ENCODE measurements around the gene STIL.
"Not testable (repeated sequence)": the region's sequence is repeated elsewhere in the genome, so short reads cannot be mapped to it uniquely, and the experiment has no call there.

The STIL gene

DNA sequence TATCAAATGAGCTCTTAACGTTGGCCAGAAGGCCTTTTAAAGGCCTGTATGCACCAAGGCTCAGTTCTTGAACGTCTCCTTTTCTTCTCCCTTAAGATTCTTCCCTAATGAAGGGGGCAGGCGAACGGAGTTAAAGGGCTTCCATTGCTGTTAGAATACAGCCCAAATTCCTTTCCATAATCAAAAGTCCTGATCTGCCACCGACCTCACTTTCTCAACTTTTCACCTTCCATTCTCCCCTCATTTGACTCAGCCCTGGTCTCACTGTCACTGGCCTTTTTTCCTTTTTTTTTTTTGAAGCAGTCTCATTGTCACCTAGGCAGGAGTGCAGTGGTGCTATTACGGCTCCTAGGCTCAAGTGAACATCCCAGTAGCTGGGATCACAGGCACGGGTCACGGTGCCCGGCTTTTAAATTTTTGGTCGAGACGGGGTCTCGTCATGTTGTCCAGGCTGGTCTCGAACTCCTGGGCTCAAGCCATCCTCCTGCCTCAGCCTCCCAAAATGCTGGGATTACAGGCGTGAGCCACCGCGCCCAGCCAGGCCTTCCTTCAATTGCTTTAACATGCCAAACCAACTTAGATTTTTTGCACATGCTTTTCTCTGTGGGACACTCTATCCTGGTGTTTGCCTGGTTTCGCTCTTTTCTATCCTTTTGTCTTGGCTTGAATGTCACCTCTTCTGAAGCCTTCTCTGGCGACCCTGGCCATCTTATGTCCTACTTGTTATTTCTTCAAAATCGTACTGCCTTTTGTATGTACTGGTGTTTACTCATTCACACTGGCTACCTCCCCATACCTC, 19.0 kb upstream of the STIL start:
- H3K27me3 Mint-ChIP-seq (ENCODE audit: low read depth), result no peaks in the 10 kb centered on the region
- H3K27ac Mint-ChIP-seq, result no peak overlapping the region
- H3K9me3 Mint-ChIP-seq, result no peaks in the 10 kb centered on the region
- H3K4me3 Mint-ChIP-seq, result no peak overlapping the region
- peaks cover 5% of the 10 kb centered on the region for H3K36me3 Mint-ChIP-seq (ENCODE audit: low read depth)
- peaks cover 9% of the 10 kb centered on the region for H3K4me1 Mint-ChIP-seq (ENCODE audit: low read depth)

DNA sequence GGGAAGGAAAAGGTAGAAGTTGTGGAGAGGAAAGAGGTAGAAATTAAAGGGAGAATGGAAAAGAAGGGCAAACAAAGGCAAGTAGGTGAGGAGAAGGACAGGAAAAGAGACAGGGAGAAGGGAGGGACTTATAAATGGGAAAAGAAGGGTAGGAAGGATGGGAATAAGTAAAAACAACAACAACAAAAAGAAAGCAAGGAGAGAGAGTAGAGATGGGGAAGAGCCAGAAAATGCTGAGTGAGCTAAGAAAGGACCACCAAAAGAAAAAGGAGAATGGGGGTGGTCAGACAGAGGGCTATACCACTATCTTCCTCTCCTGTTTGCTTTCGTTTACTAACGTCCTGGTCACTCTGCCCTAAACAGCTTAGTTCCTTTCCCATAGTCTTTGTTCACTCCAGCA, 17.9 kb upstream of the STIL start:
- H3K4me1 Mint-ChIP-seq (ENCODE audit: low read depth), result peaks cover 9% of the 10 kb centered on the region
- peaks cover 5% of the 10 kb centered on the region for H3K36me3 Mint-ChIP-seq (ENCODE audit: low read depth)
- no peaks in the 10 kb centered on the region for H3K27me3 Mint-ChIP-seq (ENCODE audit: low read depth)
- no peak overlapping the region for H3K4me3 Mint-ChIP-seq
- no peak overlapping the region for H3K27ac Mint-ChIP-seq
- no peaks in the 10 kb centered on the region for H3K9me3 Mint-ChIP-seq

DNA sequence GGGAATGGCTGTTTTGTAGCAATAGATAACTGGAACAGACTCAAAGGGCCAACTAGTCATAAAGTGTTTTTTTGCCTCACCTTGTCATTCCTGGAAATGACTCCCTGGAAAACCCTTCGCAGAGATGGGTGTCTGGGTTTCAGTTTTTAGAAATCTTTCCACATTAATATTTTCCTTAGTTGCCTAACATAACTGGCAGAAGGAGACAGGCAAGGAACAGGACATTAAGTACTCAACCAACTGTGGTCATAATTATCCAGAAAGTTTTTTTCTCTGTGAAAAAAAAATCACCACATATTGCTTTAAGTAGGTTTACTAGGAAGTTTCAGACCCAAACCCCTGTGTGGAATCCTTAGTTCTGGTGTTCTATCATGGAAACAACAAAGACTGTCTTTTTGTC, 16.3 kb upstream of the STIL start:
- Mint-ChIP-seq H3K27ac (no peak overlapping the region), H3K4me1 (ENCODE audit: low read depth) (peaks cover 3% of the 10 kb centered on the region), H3K27me3 (ENCODE audit: low read depth) (no peaks in the 10 kb centered on the region), H3K36me3 (ENCODE audit: low read depth) (peaks cover 5% of the 10 kb centered on the region), H3K9me3 (no peaks in the 10 kb centered on the region), H3K4me3 (no peak overlapping the region)

DNA sequence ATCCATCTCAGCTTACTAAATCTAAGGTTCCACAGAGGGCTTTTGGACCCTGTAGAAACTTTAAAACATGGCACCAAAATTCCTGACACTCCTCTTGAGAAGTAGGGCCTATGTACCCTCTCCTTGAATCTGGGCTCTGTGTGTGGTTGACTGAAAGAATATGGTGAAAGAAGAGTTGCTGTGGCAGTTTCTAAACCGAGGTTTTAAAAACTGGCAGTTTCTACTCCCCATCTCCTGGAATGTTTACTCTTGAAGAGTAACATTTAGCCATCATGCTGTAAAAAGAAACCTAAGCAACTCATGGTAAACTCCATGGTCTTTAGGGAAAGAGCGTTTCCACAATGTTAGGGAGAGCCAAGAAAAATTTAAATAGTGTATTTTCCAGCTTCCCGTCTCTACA, 15.0 kb upstream of the STIL start:
- Mint-ChIP-seq H3K36me3 (ENCODE audit: low read depth) (peaks cover 1% of the 10 kb centered on the region), H3K27me3 (ENCODE audit: low read depth) (no peaks in the 10 kb centered on the region), H3K27ac (no peak overlapping the region), H3K9me3 (no peaks in the 10 kb centered on the region), H3K4me1 (ENCODE audit: low read depth) (no peaks in the 10 kb centered on the region), H3K4me3 (no peak overlapping the region)

- Mint-ChIP-seq H3K27ac (no peak overlapping the region), H3K27me3 (ENCODE audit: low read depth) (no peaks in the 10 kb centered on the region), H3K9me3 (no peaks in the 10 kb centered on the region)
Observed at GRCh38 chr1:47326271-47326670, 12.3 kb upstream of the STIL start.

DNA sequence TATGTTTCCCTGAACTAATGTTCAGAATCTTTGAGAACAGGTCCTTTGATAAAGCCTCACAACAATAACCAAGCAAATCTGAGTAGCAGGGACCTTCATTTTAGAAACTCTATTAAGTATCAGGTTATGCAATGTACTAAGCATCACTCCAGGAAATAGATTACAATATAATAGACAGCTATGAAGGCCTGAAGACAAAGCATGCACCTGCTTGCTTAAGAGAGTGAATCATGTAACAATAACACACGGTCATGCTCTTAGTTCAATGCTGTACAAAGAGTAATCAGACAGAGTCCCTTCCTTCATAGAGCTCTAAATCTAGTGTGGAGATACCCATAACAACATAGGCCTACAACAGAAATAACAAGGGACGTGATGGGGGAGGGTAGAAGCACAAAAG, 11.6 kb upstream of the STIL start:
- Mint-ChIP-seq H3K27me3 (ENCODE audit: low read depth) (no peaks in the 10 kb centered on the region), H3K4me3 (no peak overlapping the region), H3K27ac (no peak overlapping the region), H3K36me3 (ENCODE audit: low read depth) (peaks cover 1% of the 10 kb centered on the region), H3K9me3 (no peaks in the 10 kb centered on the region), H3K4me1 (ENCODE audit: low read depth) (no peaks in the 10 kb centered on the region)

More at GRCh38 chr1:47326271-47326670, 12.3 kb upstream of the STIL start:
- H3K36me3 Mint-ChIP-seq (ENCODE audit: low read depth), result peaks cover 1% of the 10 kb centered on the region
- H3K4me1 Mint-ChIP-seq (ENCODE audit: low read depth), result no peaks in the 10 kb centered on the region
- no peak overlapping the region for H3K4me3 Mint-ChIP-seq

DNA sequence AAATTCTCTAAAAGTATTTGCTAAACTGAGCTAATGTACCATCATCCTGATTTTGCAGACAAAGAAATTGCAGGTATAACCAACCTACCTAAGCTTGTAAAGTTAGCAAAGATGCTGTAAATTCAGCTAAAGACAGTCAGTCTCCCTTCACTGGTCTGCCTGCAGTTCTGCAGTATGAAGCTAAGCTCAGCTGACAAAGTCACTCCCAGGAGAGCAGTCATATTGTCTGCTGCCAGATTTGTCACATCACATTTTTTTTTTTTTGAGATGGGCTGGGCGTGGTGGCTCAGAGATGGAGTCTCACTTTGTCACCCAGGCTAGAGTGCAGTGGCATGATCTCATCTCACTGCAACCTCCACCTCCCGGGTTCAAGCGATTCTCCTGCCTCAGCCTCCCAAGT, 10.7 kb upstream of the STIL start:
- H3K4me1 Mint-ChIP-seq (ENCODE audit: low read depth), result no peaks in the 10 kb centered on the region
- H3K27ac Mint-ChIP-seq, result no peak overlapping the region
- H3K9me3 Mint-ChIP-seq, result no peaks in the 10 kb centered on the region
- H3K27me3 Mint-ChIP-seq (ENCODE audit: low read depth), result no peaks in the 10 kb centered on the region
- no peak overlapping the region for H3K4me3 Mint-ChIP-seq
- H3K36me3 Mint-ChIP-seq (ENCODE audit: low read depth), result peaks cover 1% of the 10 kb centered on the region

- H3K9me3 Mint-ChIP-seq, result no peaks in the 10 kb centered on the region
- no peak overlapping the region for H3K27ac Mint-ChIP-seq
- H3K27me3 Mint-ChIP-seq (ENCODE audit: low read depth), result no peaks in the 10 kb centered on the region
- H3K4me3 Mint-ChIP-seq, result no peak overlapping the region
- H3K4me1 Mint-ChIP-seq (ENCODE audit: low read depth), result no peaks in the 10 kb centered on the region
- H3K36me3 Mint-ChIP-seq (ENCODE audit: low read depth), result no peaks in the 10 kb centered on the region
Observed at GRCh38 chr1:47323599-47324031, 9.7 kb upstream of the STIL start.

- not testable (repeated sequence) for H3K9me3 Mint-ChIP-seq; H3K27ac Mint-ChIP-seq; H3K4me3 Mint-ChIP-seq; H3K4me1 Mint-ChIP-seq (ENCODE audit: low read depth); H3K36me3 Mint-ChIP-seq (ENCODE audit: low read depth); H3K27me3 Mint-ChIP-seq (ENCODE audit: low read depth)
Observed at GRCh38 chr1:47319968-47320367, 6.0 kb upstream of the STIL start.

DNA sequence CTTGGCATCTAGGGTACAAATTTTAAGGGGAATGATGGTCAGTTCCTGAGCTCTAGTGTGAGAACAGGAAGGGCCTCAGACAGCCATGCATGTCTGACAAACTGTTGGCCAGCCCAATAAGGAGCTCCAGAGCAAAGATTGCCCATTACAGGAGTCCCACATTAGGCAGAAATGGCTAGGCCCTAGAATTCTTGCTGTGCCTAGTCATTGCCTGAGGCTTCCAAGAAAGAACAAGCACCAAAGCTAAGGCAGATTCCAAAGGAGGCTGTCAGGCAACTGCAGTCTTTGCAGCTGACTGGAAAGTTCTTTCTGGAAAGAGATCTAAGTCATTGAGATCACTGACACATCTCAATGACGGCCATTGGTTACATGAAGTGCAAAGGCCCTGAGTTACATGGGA, 3.9 kb upstream of the STIL start:
- no peaks in the 10 kb centered on the region for H3K9me3 Mint-ChIP-seq
- no peak overlapping the region for H3K4me3 Mint-ChIP-seq
- peaks cover 7% of the 10 kb centered on the region for H3K36me3 Mint-ChIP-seq (ENCODE audit: low read depth)
- no peak overlapping the region for H3K27ac Mint-ChIP-seq
- no peaks in the 10 kb centered on the region for H3K27me3 Mint-ChIP-seq (ENCODE audit: low read depth)
- peaks cover 8% of the 10 kb centered on the region for H3K4me1 Mint-ChIP-seq (ENCODE audit: low read depth)

GRCh38 chr1:47309427-47309826, 4.5 kb downstream of the STIL start:
- H3K4me1 Mint-ChIP-seq (ENCODE audit: low read depth), result peaks cover 26% of the 10 kb centered on the region
- H3K36me3 Mint-ChIP-seq (ENCODE audit: low read depth), result peaks cover 25% of the 10 kb centered on the region
- no peak overlapping the region for H3K4me3 Mint-ChIP-seq
- H3K27ac Mint-ChIP-seq, result no peak overlapping the region
- no peaks in the 10 kb centered on the region for H3K9me3 Mint-ChIP-seq
- H3K27me3 Mint-ChIP-seq (ENCODE audit: low read depth), result no peaks in the 10 kb centered on the region

DNA sequence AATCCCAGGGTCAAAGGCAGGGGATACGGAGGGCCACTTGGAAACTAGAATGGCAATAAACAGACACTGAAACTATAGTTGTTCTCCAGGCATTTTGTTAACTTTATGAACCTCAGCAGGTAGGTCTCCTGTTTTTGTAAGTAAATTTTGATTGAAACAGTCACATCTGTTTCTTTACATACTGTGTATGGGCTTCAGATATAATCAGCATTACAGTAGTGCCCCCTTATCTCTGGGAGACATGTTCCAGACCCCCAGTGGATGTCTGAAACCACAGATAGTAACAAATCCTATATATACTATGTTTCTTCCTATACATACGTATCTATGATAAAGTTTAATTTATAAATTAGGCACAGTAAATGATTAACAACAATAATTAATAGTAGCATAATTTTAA, 11.5 kb downstream of the STIL start:
- Mint-ChIP-seq H3K27ac (no peak overlapping the region), H3K36me3 (ENCODE audit: low read depth) (peaks cover 28% of the 10 kb centered on the region), H3K9me3 (no peaks in the 10 kb centered on the region), H3K4me3 (no peak overlapping the region), H3K4me1 (ENCODE audit: low read depth) (peaks cover 12% of the 10 kb centered on the region), H3K27me3 (ENCODE audit: low read depth) (no peaks in the 10 kb centered on the region)

DNA sequence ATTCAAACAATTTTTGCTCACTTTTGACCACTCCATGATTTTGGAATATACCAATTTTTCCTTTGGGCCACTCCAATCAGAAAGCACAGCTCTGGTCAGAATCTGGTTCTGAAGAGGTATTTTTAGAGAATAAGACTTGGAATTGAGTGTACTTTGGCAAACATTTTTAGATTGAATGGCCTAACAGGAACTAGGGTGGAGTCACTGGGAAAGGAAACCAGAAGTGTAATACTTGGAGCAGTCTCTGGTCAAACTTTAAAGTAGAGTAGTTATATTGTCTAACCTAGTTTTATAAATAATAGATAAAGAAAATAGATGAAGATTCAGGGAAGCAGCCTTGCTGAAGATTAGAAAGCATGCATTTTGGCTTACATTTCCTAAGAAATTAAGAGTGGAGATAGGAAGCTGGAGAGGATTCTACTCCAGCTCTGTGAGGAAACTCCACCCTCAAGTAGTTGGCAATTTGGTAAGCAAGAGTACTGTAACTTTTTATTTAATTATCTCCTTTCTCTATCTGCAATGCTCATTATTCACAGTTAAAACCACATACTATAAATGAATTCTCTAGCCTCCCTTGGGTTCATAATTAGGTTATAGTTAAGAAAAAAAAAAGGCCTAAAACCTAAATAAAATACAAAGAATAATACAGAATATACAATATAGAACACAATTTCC, 15.8 kb downstream of the STIL start:
- Mint-ChIP-seq H3K27me3 (ENCODE audit: low read depth) (no peaks in the 10 kb centered on the region), H3K9me3 (no peaks in the 10 kb centered on the region), H3K4me1 (ENCODE audit: low read depth) (peaks cover 2% of the 10 kb centered on the region), H3K27ac (no peak overlapping the region), H3K36me3 (ENCODE audit: low read depth) (peaks cover 22% of the 10 kb centered on the region), H3K4me3 (no peak overlapping the region)

- H3K27me3 Mint-ChIP-seq (ENCODE audit: low read depth), result no peaks in the 10 kb centered on the region
- H3K9me3 Mint-ChIP-seq, result no peaks in the 10 kb centered on the region
- peaks cover 15% of the 10 kb centered on the region for H3K36me3 Mint-ChIP-seq (ENCODE audit: low read depth)
- peaks cover 5% of the 10 kb centered on the region for H3K4me1 Mint-ChIP-seq (ENCODE audit: low read depth)
- no peak overlapping the region for H3K4me3 Mint-ChIP-seq
- no peak overlapping the region for H3K27ac Mint-ChIP-seq
Observed at GRCh38 chr1:47295579-47295978, 18.4 kb downstream of the STIL start.

- H3K4me1 Mint-ChIP-seq (ENCODE audit: low read depth); H3K4me3 Mint-ChIP-seq; H3K27me3 Mint-ChIP-seq (ENCODE audit: low read depth); H3K9me3 Mint-ChIP-seq; H3K27ac Mint-ChIP-seq: not testable (repeated sequence)
- peaks cover 15% of the 10 kb centered on the region for H3K36me3 Mint-ChIP-seq (ENCODE audit: low read depth)
Observed at GRCh38 chr1:47294863-47295262, 19.1 kb downstream of the STIL start.
